NCI-H2227 (cell line): ENCODE results near the gene NDFIP2.

ENCODE experiments used
- DNase-seq: peaks from one replicate; lab custom pipeline; 2025; ENCODE audit not compliant: unreplicated experiment; lab: John Stamatoyannopoulos, UW

Gene NDFIP2, protein sequence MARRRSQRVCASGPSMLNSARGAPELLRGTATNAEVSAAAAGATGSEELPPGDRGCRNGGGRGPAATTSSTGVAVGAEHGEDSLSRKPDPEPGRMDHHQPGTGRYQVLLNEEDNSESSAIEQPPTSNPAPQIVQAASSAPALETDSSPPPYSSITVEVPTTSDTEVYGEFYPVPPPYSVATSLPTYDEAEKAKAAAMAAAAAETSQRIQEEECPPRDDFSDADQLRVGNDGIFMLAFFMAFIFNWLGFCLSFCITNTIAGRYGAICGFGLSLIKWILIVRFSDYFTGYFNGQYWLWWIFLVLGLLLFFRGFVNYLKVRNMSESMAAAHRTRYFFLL

DNA sequence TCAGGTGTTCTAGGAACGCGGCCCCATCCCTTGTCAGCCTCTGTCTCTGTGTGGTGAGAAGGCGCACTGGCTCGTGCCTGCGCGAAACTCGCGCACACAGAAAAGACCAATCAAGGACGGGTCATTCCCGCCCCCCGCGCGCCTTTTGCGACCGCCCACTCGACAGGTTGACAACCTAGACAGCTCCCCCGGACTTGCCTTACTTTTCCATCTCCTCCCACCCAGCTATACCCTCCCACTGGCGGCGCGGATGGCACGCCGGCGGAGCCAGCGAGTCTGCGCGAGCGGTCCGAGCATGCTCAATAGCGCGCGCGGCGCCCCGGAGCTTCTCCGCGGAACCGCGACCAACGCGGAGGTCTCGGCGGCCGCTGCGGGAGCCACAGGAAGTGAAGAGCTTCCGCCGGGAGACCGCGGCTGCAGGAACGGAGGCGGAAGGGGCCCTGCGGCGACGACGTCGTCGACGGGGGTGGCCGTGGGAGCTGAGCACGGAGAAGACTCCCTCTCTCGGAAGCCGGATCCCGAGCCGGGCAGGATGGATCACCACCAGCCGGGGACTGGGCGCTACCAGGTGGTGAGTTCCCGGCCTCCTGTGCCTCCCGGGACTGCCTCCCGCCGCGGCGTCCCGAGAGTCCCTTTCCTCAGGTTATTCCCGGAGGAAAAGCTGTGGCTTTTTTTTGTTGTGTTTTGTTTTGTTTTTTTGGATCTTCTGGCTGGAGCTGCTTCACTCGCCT, at the start of gene NDFIP2:
Gene NDFIP2 (plus strand): TSS at position 202 of the 731 bp plus-strand sequence. CDS start 49 bp downstream, at position 251.
- DNase-seq: peak; percentile 90

DNA sequence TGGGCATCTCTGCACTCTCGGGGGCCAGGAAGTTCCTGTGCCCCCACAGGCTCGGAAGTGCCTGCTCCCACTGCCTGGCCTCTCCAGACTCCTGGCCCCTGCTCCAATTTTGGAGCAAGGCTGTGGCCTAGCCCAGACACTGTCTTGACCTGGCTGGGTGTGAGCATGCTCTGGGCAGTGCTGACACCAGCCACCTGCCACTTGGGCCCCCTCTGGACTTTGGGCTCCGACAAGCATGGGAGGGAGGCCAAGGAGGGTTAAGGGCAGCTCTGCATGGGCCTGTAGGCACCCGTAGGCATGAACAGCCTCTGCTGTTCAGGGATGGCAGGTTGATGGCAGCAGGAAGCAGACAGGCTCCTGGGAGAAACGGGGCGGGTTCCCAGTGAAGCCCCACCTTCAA, 48.9 kb upstream of the NDFIP2 start:
- no peak for DNase-seq

- no peak for DNase-seq
Observed at GRCh38 chr13:79432992-79433391, 48.0 kb upstream of the NDFIP2 start.

DNA sequence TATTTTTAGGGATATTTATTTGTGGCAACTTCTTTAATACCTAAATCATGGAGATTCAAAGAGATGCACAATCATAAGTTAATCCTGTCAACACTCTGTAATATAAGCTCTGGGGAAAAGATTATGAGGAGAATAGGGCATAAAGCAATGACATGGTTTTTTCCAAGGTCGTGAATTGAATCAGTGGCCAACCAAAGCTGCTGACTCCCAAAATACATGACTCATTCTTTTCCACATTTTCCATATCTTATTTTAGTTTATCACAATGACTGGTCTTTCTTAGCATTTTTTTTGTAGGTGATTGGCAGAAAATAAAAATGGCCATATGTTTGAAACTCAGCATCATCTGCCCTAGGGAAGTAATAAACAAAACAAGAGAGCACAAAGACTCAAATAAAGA, 46.4 kb upstream of the NDFIP2 start:
- DNase-seq: no peak

GRCh38 chr13:79435561-79435990, 45.4 kb upstream of the NDFIP2 start:
- DNase-seq: no peak

GRCh38 chr13:79439275-79439674, 41.7 kb upstream of the NDFIP2 start:
- DNase-seq: no peak

GRCh38 chr13:79440958-79441528, 39.9 kb upstream of the NDFIP2 start:
- no peak for DNase-seq

DNA sequence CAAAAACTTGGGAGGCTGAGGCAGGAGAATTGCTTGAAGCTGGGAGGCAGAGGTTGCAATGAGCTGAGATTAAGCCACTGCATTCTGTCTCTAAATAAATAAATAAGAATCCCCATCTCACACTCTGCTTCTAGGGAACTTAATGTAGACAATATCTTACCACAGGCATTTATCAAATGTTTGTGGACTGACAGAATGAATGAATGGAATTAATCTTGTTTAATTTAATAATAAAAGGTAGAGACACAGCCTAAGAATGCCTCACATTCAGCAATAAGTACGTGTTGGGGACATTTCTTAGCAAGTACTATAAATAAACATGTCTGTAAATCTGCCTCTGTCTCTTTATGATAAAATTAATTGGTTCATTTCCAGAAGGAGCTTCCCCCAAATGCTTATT, 38.7 kb upstream of the NDFIP2 start:
- DNase-seq: no peak

DNA sequence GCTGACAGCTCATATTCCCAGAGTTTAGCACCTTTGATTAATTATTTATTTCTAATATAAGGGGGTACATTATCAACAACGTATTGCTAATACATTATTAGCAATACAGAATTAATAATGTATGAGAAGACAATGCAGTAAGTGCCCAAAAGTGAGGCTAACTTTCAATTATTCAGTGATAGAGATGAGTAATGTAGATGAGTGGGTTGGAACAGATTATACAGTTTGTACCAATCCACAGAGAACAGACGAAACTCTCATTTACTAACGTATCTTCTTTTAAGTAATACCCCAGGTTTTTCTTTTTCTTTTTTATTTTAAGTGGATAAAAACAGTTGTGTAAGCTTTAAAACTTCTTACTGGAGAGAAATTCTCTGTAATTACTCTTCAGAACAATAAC, 38.2 kb upstream of the NDFIP2 start:
- no peak for DNase-seq

DNA sequence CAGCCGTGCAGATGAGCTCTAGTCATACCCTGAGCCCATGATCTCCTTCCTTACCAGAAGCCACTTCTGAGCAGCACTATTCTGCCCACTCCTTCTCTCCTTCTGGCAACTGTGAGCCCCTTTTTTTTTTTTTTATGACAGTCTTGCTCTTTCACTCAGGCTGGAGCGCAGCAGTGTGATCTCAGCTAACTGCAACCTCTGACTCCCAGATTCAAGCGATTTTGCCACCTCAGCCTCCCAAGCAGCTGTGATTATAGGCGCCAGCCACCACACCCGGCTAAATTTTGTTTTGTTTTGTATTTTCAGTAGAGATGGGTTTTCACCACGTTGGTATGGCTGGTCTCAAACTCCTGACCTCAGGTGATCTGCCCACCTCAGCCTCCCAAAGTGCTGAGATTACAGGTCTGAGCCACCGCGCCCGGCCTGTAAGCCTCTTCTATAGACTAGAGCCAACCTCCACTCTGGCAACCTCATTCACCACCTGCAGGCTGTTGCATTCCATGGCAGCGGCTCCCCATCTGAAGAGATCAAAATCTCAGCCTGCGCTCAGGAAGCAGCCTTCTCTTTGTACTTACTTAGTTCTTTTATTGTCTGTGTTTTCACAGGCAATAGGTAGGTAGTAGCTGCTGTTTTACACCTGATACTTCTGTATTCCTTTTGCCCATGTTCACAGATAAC, 34.8 kb upstream of the NDFIP2 start:
- no peak for DNase-seq

- no peak for DNase-seq
Observed at GRCh38 chr13:79447141-79447540, 33.8 kb upstream of the NDFIP2 start.

DNA sequence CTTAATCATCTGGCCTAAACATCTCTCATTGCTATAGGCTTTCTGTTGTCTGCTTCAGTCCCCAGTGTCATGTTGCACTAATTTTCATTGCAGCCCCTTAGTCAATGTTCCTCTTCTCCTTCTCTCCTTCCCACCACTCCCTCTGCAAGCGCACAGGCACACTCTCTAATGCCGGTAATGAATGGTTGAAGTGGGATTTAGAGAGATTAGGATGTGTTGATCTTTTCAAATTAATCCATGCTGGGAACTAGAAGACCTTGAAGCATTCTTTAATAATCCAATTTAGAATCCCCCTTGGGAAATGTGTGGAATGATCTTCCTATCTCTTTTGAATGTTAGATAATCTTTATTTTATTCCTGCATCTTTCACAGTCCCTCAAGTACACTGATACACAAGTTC, 33.2 kb upstream of the NDFIP2 start:
- no peak for DNase-seq

DNA sequence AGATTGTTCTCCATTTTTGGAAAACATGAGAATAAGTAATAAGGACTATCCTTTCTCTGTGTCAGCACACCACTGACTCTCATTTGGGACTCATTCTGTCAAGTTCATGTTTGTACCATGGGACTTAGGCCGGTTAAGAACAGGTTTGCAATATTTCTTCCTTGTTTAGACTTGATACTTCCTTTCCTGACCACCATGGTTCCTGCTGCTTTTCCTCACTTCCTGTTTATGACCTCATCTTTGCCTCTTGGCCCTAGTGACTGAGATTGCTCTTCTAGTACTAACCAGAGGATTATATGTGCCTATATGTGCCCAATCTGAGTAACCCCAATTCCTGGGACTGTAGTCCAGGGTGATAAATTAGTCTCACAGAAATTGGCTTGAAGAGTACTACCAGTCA, 32.5 kb upstream of the NDFIP2 start:
- DNase-seq: no peak

DNA sequence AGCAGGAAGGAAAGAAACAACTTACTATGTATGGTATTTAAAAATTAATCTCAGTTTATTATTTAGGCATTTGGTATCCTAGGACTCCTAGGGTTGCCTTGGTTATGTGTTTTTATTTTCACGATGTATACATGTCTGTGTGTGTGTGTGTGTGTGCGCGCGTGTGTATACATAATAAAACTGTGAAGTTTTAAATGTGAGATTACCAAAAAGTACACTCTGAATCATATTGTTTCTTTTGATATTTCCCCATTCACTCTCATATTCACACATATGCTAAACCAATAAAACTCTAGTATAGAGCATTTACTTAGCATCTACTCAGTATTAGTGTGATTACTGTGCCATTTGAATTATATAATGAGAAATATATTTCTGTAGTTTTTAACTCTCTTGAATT, 30.8 kb upstream of the NDFIP2 start:
- DNase-seq: no peak

DNA sequence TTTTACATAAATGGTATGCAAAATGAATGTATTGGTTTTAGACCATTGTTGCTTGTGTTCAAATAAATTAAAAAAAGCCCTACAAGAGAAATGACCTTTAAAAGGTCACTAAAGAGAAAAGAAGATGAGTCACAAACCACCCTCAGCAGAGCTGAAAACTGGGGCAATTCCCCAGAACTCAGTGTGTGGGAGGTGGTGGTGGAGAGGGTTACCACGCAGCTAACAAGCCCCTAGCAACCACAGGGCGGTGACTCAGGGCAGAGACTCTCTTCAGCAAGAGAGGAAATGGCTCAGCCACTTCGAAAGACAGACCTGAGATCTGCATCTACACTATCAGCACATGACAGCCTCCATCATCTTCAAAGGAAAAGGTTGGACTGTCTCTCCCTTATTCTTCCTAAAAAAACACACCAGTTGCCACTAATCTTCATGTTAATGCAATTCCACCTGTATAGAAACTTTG, 29.4 kb upstream of the NDFIP2 start:
- no peak for DNase-seq

- DNase-seq: no peak
Observed at GRCh38 chr13:79452239-79452913, 28.6 kb upstream of the NDFIP2 start.

DNA sequence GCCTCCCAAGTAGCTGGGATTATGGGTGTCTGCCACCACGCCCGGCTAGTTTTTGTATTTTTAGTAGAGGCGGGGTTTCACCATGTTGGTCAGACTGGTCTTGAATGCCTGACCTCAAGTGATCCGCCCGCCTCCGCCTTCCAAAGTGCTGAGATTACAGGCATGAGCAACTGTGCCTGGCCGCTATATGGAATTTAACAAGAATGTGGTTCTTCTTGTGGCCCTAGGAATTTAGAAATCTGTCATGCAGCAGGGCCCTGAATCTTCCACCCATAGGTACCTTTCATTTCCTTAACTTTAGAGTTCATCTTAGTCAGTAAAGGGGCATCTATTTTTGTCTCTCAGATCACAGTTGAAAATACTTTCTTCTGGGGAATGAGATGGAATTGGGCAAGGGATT, 25.6 kb upstream of the NDFIP2 start:
- DNase-seq: no peak

DNA sequence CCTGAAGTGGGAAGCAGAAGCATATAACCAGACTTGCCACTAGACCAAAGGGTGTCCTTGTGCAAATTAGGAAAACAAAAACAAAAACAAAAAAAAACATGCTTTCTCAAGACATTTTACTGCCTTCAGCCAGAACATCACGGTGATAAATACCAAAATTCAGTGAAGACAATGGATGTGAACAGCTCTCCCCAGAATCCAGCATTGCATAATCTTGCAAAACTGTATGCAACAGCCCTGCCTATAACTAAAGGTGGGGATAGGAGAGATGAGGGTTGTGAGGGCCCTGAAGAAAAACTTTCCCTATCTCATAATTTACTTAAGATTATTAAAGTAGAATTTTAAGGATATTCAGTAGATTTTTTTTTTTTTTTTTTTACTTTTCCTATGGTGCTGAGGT, 24.9 kb upstream of the NDFIP2 start:
- no peak for DNase-seq

DNA sequence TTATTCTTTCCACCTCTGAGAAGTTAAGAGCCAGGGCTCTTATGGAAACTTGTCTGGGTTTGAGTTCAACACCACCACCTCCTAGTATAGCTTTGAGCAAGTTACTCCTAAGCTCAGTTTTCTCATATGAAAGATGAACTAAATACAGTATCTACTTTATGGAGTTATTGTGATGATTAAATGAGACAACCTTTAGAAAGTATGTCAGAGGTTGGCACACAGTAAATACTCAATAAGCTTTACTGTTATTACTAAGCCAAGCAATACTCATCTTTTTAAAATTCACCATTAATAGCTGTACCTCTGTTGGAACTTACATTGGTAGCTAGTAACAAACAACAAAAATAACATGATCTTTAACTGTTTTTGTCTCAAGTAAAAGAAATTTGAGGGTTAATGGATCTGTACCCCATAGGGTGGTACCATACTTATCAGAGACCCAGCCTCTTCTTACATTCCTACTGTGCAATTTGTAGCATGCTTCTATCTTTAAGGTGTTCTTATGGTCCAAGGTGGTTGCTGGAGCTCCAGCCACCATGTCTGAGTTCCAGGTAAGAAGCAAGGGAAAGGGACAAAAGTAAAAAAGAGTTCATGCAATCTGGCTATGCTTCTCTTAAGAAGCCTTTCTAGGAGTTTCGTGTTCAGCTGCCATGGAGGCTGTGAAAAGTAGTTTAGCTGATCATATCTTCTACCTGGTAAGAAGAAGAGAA, 24.1 kb upstream of the NDFIP2 start:
- no peak for DNase-seq

DNA sequence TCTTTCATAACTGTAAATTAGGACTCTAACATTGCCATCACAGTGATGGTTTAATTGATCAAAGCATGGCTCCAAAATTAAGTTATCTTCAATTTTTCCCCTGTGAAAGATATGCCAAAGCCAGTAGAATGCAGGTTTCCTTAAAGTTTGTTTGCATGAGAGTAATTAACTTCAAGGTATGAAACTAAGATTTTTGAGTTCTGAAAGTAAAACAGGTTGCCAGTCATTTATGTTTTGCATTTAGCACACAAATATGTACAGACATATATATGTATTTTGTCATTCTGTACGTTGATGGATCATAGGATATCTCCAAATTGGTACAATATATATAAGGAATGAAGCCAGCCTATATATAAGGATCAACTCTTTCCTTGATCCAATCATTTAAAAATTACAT, 23.6 kb upstream of the NDFIP2 start:
- no peak for DNase-seq
